ENCODE results near the gene SCN7A.

DNA sequence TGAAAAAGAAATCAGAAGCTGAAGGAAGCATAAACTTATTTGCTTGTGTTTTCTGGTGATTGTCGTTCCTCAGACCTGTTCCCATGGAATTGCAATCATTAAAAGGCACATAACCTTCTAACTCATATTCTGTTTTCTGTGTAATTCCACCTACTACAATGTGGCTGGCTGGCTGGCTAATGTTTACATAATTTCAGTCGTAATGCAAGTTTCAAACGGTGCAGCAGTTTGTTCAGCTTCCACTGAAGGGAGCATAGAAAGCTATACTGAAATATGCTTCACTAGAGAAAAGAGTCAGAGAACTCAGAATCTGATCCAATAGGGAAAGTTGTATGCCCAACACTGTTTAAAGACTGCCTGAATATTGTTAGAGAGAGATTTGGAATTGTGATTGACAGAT lies 27.1 kb upstream of the SCN7A start:
- TF ChIP-seq, protein P1, sequence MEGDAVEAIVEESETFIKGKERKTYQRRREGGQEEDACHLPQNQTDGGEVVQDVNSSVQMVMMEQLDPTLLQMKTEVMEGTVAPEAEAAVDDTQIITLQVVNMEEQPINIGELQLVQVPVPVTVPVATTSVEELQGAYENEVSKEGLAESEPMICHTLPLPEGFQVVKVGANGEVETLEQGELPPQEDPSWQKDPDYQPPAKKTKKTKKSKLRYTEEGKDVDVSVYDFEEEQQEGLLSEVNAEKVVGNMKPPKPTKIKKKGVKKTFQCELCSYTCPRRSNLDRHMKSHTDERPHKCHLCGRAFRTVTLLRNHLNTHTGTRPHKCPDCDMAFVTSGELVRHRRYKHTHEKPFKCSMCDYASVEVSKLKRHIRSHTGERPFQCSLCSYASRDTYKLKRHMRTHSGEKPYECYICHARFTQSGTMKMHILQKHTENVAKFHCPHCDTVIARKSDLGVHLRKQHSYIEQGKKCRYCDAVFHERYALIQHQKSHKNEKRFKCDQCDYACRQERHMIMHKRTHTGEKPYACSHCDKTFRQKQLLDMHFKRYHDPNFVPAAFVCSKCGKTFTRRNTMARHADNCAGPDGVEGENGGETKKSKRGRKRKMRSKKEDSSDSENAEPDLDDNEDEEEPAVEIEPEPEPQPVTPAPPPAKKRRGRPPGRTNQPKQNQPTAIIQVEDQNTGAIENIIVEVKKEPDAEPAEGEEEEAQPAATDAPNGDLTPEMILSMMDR (conservative IDR thresholded peaks at IDR 0.05; ENCODE audit: low read depth, low read length), result no peak
- no peak for TF ChIP-seq EZH2 (IDR thresholded peaks at IDR 0.05; ENCODE audit: borderline replicate concordance, low read depth, low read length, poor library complexity, severe bottlenecking)
